GDM1 (cell line): ENCODE results near the gene TSC2.
A peak's percentile ranks its signal among the peaks of the same experiment; 100 is the strongest.
"Not testable (repeated sequence)": the region's sequence is repeated elsewhere in the genome, so short reads cannot be mapped to it uniquely, and the experiment has no call there.

Source experiments
- DNase-seq: peaks from one replicate; lab custom pipeline; 2025; lab: John Stamatoyannopoulos, UW

Gene TSC2

DNA sequence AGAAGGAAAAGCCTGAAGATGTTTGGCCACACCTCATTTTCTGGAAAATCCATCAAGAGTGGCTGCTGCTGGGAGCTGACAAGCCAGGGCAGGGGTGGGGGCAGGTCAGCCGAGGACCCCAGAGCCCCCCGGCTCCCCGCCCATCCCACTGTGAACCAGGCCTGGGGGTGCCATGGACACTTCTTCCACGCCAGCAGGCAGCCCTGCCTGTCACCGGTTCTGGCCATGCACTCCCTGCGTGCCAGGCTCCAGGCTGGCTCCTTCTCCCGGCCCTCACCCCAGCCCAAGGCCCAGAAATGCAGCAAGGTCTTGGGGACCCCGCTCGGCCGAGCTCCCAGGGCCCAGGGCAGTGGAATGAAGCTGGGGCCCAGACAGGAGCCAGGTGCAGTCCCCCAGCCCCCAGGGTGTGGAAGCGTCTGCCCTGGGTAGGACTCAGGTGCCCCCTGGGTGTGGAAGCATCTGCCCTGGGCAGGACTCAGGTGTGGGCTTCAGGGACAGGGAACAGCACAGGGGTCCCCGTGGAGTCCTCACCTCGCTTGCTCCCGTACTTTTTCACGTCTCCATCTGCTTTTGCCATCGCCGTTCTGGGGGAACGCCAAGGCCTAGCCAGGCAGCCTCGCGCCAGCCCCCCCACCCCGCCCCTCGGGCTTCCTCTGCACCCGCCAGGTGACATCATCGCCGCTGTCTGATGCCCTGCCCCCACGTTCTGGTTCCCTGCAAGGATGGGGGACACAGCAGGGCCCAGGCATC, 75.3 kb downstream of the TSC2 start:
- DNase-seq: not testable (repeated sequence)

DNA sequence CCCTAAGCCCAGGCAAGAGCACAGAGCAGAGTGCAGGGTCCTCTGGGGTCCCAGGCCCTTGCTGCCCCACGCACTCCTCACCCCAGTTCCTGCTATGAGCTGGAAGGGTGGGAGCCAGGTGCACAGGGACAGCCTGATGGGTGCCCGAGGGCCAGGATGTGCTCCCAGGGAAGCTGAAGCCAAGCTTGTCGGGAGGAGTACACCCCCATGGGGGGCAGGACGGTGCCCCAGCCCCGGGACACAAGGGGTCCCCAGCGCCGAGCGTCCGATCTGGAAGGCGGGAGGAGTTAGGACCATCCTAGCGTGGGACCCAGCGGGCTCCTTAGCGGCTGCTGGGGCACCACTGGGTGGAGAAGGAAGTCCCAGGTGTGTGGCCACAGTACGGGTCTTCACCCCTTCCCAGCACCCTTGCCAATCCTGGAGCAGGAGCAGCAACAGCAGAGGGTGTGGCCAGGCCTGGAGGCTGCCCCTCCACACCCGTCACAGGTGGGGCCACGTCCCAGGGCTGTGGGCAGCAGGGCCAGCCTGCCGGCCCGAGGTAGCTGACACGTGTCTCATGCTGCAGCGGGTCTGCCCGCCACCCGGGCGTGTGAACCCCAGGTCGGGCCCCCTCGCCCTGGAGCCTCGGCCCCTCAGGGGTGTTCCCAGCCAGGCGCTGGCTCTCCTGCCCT, 76.1 kb downstream of the TSC2 start:
- DNase-seq: not testable (repeated sequence)

DNA sequence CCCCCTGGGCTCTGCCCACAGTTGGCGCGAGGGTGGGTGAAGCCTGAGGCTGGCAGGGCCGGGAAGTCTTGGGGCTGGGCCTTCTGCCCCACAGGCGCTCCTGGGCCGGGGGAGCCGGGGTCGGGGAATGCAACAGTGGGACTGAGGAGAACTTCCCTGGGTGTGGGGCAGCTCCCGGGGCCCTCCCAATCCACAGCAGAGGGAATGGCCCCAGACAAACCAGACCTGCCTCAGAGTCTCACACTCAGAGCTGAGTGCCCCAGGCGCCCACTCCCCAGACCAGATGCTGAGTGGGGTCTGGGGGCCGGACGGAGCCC, 76.5 kb downstream of the TSC2 start:
- DNase-seq: not testable (repeated sequence)

DNA sequence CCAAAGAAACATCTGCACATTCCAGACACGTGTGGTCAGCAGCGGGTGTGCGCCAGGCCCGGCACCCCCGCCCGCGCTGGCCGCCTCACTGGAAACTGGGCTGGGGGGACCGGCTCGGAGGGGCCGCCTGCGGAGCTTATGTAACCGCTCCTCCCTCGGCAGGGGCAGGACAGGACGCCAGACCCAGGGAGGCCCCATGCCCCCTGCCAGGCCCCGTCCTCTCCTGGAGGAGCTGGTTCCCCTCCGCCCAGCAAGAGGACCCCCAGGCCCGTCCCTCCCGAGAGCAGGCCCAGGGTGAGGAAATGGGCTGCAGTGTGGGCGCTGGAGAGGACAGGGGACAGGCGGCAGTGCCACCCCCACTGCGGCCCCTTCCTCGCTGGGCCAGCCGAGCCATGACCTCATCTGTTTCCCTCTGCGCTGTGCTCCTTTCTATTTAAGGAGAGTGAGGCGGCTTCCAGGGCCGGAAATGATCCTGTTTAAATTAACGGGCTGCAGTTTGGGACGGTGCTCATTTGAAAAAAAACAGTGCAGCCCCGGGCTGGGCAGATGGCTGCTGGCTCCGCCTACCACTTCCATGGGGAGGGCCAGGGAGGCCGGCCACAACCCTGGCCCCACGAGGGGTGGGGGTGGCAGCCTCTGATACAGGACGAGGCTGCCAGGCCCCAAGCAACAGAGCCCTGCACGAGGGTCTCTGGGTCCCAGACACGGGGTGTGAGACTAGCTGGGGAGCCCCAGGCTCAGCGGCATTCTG, 77.1 kb downstream of the TSC2 start:
- not testable (repeated sequence) for DNase-seq

DNA sequence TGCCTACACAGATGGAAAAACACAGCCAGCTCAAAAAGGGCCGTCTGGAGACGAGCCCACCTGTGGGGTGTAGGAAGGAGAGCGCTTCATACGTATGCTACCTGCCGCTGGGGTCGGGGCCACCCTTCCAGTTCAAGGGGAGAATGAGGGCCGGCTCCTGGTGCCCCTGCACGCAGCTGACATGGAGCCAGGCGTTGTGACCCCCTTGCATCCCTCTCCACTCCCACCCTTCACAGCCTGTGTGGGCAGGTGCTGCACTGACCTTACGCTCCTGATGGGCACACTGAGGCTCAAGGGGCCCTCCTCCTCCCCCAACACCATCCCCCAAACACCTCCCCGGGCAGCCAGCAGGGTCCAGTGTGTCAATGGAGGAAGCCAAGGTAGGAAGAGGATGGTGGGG, 77.8 kb downstream of the TSC2 start:
- not testable (repeated sequence) for DNase-seq

DNA sequence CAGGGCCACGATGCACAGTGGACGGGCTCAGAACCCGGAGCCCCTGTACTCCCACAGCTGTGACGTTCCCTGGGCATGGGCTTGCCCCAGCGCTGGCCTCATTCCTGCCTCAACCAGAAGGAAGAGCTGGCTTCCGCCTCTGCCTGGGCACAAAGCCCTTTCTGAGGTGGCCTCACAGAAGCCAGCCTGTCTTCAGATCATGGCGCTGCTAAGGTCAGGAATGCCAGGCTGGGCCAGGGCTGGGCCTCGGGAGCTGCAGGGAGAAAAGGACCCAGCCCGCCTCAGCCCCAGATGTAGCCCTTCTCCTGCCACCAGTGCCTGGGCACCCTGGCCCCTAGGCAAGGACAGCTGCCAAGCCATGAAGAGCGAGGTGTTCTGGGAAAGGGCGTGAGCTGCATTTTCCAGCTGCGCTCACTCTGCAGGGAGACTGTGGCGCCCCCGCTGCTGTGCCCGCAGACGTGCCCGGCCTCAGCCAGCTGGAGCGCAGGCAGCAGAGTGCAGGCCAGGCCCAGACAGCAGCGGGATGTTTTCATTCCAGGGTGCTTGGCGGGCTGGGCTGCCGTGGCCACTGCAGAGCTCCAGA, 78.5 kb downstream of the TSC2 start:
- DNase-seq: not testable (repeated sequence)

DNA sequence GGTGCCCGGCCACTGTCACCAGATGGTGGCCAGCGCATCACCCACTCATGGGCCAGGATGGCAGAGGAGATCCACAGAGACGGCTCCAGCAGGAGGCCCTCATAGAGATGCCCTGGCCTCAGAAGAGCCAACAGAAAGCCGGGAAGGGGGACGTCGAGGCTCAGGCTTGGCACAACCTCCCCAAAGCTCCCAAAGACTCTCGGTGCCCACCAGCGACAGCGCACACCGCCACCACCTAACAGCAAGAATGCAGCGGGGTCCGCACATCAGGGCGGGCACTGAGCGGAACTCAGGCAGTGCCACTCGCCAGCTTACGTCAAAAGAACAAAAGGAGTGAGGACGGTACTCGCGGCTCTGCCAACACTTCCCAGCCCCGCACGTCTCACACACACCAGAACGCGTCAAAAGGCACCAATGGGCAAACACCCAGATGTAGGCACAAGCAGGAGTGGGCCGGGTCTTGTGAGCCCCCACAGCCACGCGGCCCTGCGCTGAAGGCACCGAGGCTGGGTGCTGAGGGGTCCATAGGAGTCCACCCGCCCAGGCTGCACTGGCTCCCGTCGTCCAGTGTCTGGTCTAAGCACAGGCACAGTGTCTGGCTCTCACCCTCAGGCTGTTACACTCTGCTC, 79.3 kb downstream of the TSC2 start:
- DNase-seq: not testable (repeated sequence)

DNA sequence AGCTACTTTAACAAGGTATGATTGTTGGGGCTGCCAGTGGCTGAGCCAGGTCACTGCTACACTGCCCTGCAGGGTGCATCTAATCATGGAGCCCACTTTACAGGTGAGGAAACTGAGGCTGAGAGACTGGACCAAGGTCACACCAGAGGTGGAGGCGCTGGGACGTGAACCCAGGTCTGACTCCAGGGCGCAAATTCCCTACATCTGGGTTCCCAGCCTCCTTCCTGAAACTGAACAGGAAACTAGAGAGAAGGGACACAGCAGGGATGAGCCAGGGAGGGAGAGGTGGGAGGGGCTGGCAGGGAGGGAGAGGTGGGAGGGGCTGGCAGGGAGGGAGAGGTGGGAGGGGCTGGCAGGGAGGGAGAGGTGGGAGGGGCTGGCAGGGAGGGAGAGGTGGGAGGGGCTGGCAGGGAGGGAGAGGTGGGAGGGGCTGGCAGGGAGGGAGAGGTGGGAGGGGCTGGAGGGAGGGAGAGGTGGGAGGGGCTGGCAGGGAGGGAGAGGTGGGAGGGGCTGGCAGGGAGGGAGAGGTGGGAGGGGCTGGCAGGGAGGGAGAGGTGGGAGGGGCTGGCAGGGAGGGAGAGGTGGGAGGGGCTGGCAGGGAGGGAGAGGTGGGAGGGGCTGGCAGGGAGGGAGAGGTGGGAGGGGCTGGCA, 80.0 kb downstream of the TSC2 start:
- not testable (repeated sequence) for DNase-seq

DNA sequence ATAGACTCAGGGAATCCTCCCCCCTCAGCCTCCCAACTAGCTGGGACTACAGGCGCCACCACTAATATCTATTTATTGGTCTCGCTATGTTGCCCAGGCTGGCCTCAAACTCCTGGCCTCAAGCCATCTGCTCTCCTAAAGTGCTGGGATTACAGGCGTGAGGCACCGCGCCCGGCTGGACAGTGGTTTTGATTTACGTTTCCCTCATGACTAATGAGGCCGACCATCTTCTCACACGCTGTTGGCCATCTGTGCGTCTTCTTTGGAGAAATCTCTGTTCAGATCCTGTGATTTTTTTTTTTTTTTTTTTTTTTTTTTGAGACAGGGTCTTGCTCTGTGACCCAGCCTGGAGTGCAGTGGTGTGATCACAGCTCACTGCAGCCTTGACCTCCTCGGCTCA, 81.5 kb downstream of the TSC2 start:
- not testable (repeated sequence) for DNase-seq

DNA sequence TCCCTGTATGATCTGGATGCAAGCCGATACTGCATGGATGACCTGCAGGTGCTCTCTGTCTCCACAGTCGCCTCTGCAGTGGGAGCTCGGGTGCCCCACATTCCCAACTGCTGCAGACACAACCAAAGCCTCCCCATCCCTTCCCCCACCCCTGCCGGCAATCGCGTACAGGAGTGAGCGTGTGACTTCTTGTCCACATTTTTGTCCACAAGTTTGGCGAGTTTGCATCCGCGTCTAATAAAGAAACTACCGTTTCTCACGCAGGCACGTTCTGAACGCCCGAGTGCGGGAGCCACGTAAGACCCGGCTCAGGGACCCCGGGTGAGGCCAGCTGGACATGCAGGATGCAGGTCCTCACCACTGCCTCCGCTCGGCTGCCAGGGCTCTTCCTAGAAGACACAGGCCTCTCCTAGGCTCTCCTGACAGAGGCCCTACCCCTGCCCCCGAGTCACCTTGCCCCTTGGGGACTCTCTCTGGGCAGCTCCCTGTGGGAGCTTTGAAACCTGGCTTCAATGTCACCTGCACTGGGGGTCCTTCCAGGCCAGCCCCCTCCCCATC, 82.2 kb downstream of the TSC2 start:
- not testable (repeated sequence) for DNase-seq

DNA sequence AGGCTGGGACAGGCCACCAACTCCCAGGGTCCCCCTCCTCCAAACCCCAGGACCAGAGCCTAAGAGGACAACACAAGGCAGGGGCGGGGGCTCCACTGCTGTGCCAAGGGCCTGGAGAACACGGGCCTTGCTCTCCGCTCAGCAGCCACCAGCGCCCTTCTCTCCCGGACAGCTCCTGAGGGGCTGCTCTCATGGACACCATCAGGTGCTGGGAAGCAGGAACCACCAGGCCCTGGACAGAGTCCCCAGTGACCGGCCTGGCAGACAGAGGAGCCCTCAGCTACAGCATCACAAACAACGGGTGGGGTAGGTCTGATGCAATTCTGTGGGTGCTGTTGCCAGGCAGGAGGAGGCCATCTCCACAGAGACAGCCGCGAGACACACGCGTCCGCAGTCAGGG, 86.0 kb downstream of the TSC2 start:
- DNase-seq: not testable (repeated sequence)

DNA sequence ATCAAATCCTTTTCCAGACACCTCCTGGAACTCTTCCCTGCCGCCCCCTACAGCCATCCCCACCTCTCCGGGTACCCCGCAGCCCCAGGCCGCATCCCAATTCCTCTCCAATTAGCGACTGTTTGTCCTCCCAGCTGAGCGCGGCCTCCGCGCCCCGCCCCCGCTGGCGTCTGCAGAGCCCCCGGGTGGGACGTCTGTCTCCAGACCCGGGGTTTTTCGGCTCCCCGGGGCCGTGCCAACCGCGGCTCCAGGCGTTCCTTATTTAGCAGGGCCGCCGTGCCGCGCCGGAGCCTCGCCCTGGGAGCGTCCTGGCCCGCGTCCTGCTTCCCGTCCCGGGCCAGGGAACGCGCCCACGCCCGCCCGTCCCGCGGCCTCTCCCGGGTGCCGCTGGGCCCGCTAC, 87.3 kb downstream of the TSC2 start:
- not testable (repeated sequence) for DNase-seq

DNA sequence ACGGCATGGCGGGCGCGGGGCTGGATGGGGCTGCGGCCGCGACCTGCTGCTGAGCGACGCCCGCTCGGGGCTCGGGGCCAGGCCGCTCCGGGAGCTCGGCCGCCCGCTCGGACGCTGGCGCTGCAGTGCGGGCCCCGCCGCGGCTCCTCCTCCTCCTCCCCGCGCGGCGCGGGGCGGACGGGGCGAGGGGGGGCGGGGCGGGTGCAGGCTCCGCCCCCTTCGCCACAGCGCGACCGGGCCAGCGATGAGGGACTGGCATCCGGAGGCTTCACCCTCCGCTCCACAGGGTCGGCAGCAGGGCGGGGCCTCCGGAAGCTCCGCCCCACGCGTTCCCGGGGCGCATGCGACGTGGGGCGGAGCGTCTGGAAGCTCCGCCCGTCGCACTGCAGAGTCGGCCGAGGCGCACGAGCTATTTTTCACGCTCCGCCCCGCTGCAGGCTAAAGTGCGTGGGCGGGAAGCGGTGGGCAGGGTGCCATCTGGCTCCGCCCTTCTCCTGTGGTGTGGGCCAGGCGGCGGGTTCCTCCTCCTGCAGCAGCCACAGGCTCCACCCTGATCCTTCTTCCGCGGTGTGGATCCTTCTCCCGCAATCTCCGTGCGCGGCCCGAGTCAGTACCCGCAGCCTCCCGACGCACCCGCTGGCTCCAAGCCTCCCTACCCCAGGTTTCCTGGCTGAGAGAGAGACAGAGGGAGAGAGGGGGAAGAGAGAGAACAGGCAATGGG, 88.1 kb downstream of the TSC2 start, which contains the start of gene PKD1:
Gene PKD1, minus strand, starts transcription at position 129 of the 721 bp plus-strand sequence. CDS start 209 bp downstream, outside the sequence.
- peak; percentile 91 for DNase-seq
